Fibroblast of lung (primary cell): ENCODE results near the gene SCN10A. TPM values are rescaled to one million over a fixed set of nuclear protein-coding genes. Genes with fewer than 3 reads are reported as not detected.

ENCODE experiments used
- DNase-seq, 2 donors: peaks; one replicate each; pipeline versions ENCODE4 v3.0.0 to v3.0.0-alpha.2; 2010; ENCODE audit warnings: low read depth in 2 of 2
- H2AFZ ChIP-seq: 2 replicates; pipeline ENCODE4 v1.5.1; 2012; ENCODE audit warnings: low read length, control low read depth, inconsistent platforms
- H3K27ac ChIP-seq: 2 replicates; pipeline ENCODE4 v1.5.1; 2011; ENCODE audit warnings: low read length, control low read depth; ENCODE audit not compliant: insufficient read depth
- H3K27me3 ChIP-seq: 2 replicates; pipeline ENCODE4 v1.5.1; 2011; ENCODE audit warnings: mild to moderate bottlenecking, low read length; ENCODE audit not compliant: control insufficient read depth, insufficient read depth
- H3K36me3 ChIP-seq: 2 replicates; pipeline ENCODE4 v1.5.1; 2011; ENCODE audit warnings: low read length; ENCODE audit not compliant: control insufficient read depth, insufficient read depth
- H3K4me1 ChIP-seq: 2 replicates; pipeline ENCODE4 v1.5.1; 2011; ENCODE audit warnings: low read length; ENCODE audit not compliant: control insufficient read depth, insufficient read depth; ENCODE audit errors: extremely low read depth
- H3K4me2 ChIP-seq: 2 replicates; pipeline ENCODE4 v1.5.1; 2011; ENCODE audit warnings: low read length, control low read depth; ENCODE audit not compliant: insufficient read depth; ENCODE audit errors: extremely low read depth
- H3K4me3 ChIP-seq, 4 experiments: fragments of 200-600 bp in 1 of 4; sonication (generic) in 1 of 4; replicated peaks in 1 of 4; 2 replicates each; pipeline ENCODE4 v1.5.1; 2011 to 2016; ENCODE audit warnings: low read length in 4 of 4, low read depth in 3 of 4, mild to moderate bottlenecking in 3 of 4, control low read depth in 2 of 4, inconsistent platforms in 1 of 4, mixed read lengths in 1 of 4; ENCODE audit not compliant: insufficient read depth in 1 of 4; ENCODE audit errors: control extremely low read depth in 1 of 4
- H3K79me2 ChIP-seq: 2 replicates; pipeline ENCODE4 v1.5.1; 2012; ENCODE audit warnings: mild to moderate bottlenecking, low read length, inconsistent platforms; ENCODE audit not compliant: control insufficient read depth, insufficient read depth
- H3K9ac ChIP-seq: 2 replicates; pipeline ENCODE4 v1.5.1; 2011; ENCODE audit warnings: mild to moderate bottlenecking, low read length, control low read depth; ENCODE audit not compliant: insufficient read depth
- H3K9me3 ChIP-seq: 2 replicates; pipeline ENCODE4 v1.5.1; 2012; ENCODE audit warnings: low read depth, low read length; ENCODE audit not compliant: control insufficient read depth, insufficient read depth
- H4K20me1 ChIP-seq: 2 replicates; pipeline ENCODE4 v1.5.1; 2011; ENCODE audit warnings: low read length; ENCODE audit not compliant: control insufficient read depth, insufficient read depth; ENCODE audit errors: extremely low read depth
- CTCF ChIP-seq, 2 donors: IDR thresholded peaks in 1 of 2; conservative IDR thresholded peaks in 1 of 2; 1 replicate in 1 of 2; 2 replicates in 1 of 2; pipeline ENCODE4 v1.5.1; 2011 to 2012; ENCODE audit warnings: low read length in 2 of 2, control low read depth in 1 of 2, inconsistent platforms in 1 of 2, low read depth in 1 of 2, mild to moderate bottlenecking in 1 of 2
- EZH2 ChIP-seq: IDR thresholded peaks from 2 replicates; pipeline ENCODE4 v1.5.1; 2012; ENCODE audit warnings: low read length, control low read depth, mild to moderate bottlenecking; ENCODE audit errors: missing control alignments
- polyA plus RNA-seq, 2 donors: library from polyadenylated mRNA; depleted of rRNA in 1 of 2; stranded (reverse) in 1 of 2; unstranded in 1 of 2; fragments of >200 nt; gene quantifications; 2 replicates each; pipeline ENCODE4 v1.2.1, GENCODE V29; 2011 to 2012; ENCODE audit warnings: missing spikeins in 1 of 2
- total RNA-seq: library from RNA; depleted of rRNA; stranded (reverse); fragments of >200 nt; gene quantifications from 2 replicates; pipeline ENCODE4 v1.2.1, GENCODE V29; 2014

Gene SCN10A
- total and polyA plus RNA-seq, 2 donors (not counting 1 experiment from before 2014, with no cell fraction given): not detected

GRCh38 chr3:38836561-38836960 is 20.5 kb upstream of the SCN10A start:
- TF ChIP-seq CTCF (conservative IDR thresholded peaks at IDR 0.05 in 1 of 2, IDR thresholded peaks at IDR 0.05 in 1 of 2; ENCODE audit: low read depth in 1 of 2, low read length in 2 of 2): no peak
- no peak for TF ChIP-seq EZH2
- no peaks in the 10 kb centered on the region for H3K9me3 ChIP-seq

DNA sequence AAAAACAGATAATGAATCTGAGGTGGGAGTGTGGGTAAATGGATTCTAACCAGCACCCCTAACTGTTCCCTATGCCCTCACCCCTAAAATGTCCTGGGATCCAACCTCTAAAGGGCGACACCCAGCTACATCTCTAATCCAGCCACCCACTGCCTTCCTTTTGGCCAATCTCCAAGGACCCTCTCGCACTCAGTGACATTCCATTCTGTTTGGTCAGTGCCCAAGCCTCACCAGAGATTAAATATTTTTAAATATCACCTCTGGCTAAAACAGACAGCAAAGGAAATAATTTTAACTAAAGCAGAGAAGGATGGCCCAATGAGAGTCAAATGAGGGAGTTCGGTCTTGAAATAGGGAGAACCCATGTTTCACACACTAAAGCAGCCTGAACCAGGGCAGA is 19.9 kb upstream of the SCN10A start:
- Histone ChIP-seq H3K36me3 (no peaks in the 10 kb centered on the region), H3K79me2 (no peaks in the 10 kb centered on the region), H3K4me3 (no peak overlapping the region), H3K9me3 (no peaks in the 10 kb centered on the region), H3K9ac (no peak overlapping the region), H4K20me1 (no peaks in the 10 kb centered on the region), H2AFZ (no peak overlapping the region), H3K4me2 (no peak overlapping the region), H3K27ac (no peak overlapping the region), H3K27me3 (no peaks in the 10 kb centered on the region), H3K4me1 (peaks cover 11% of the 10 kb centered on the region)
- DNase-seq: peak in 1 of 2 donors; percentile 15
- TF ChIP-seq EZH2: no peak

More at GRCh38 chr3:38836561-38836960, 20.5 kb upstream of the SCN10A start:
- H4K20me1 ChIP-seq: no peaks in the 10 kb centered on the region
- H2AFZ ChIP-seq: no peak overlapping the region
- H3K36me3 ChIP-seq: no peaks in the 10 kb centered on the region
- H3K27me3 ChIP-seq: no peaks in the 10 kb centered on the region
- no peak overlapping the region for H3K4me3 ChIP-seq
- no peak overlapping the region for H3K4me2 ChIP-seq
- no peak for DNase-seq
- no peaks in the 10 kb centered on the region for H3K79me2 ChIP-seq
- no peak overlapping the region for H3K9ac ChIP-seq
- H3K27ac ChIP-seq: no peak overlapping the region
- H3K4me1 ChIP-seq: peaks cover 11% of the 10 kb centered on the region

GRCh38 chr3:38834717-38835116 is 18.7 kb upstream of the SCN10A start:
- peak overlapping the region; percentile 9 for H3K4me2 ChIP-seq
- no peaks in the 10 kb centered on the region for H3K9me3 ChIP-seq
- no peak overlapping the region for H3K4me3 ChIP-seq
- H3K36me3 ChIP-seq: no peaks in the 10 kb centered on the region
- no peak overlapping the region for H2AFZ ChIP-seq
- no peaks in the 10 kb centered on the region for H4K20me1 ChIP-seq
- H3K79me2 ChIP-seq: no peaks in the 10 kb centered on the region
- H3K9ac ChIP-seq: no peak overlapping the region
- peaks cover 12% of the 10 kb centered on the region for H3K4me1 ChIP-seq
- TF ChIP-seq CTCF (conservative IDR thresholded peaks at IDR 0.05 in 1 of 2, IDR thresholded peaks at IDR 0.05 in 1 of 2; ENCODE audit: low read depth in 1 of 2, low read length in 2 of 2) (no peak), EZH2 (no peak)
- DNase-seq: peak in 1 of 2 donors; percentile 24
- no peaks in the 10 kb centered on the region for H3K27me3 ChIP-seq
- H3K27ac ChIP-seq: peak overlapping the region; percentile 65
